K562 (cell line): ENCODE data around the gene OR2C1. TPM values are rescaled to one million over a fixed set of nuclear protein-coding genes. Genes with fewer than 3 reads are reported as not detected.

Experiments
- CTBP1 ChIP-seq: fragments of 450-650 bp; IDR thresholded peaks from 2 replicates; pipeline ENCODE4 v1.6.1; 2016; ENCODE audit warnings: borderline replicate concordance
- DPF2 ChIP-seq: fragments of 450-650 bp; IDR thresholded peaks from 2 replicates; pipeline ENCODE4 v1.6.1; 2016
- HEY1 ChIP-seq: fragments of 250-450 bp; sonication (Bioruptor Pico); IDR thresholded peaks from 2 replicates; pipeline ENCODE4 v1.5.0; 2020; ENCODE audit warnings: mild to moderate bottlenecking, moderate library complexity, borderline replicate concordance
- KDM1A ChIP-seq, 2 experiments: fragments of 450-650 bp; IDR thresholded peaks; 2 replicates each; pipeline ENCODE4 v1.6.1; 2016; ENCODE audit warnings: mild to moderate bottlenecking in 2 of 2
- LARP7 ChIP-seq: fragments of 450-650 bp; IDR thresholded peaks from 2 replicates; pipeline ENCODE4 v1.6.1; 2016
- MCM7 ChIP-seq, 2 experiments: fragments of 450-650 bp; IDR thresholded peaks; 2 replicates each; pipeline ENCODE4 v1.6.1; 2016 to 2018
- MECOM ChIP-seq: fragments of 250-450 bp; sonication (Bioruptor Pico); IDR thresholded peaks from 2 replicates; pipeline ENCODE4 v1.8.0; 2022; ENCODE audit warnings: inconsistent platforms
- MYC ChIP-seq, 2 experiments: fragments of 250-450 bp in 1 of 2; sonication (Bioruptor Pico) in 1 of 2; IDR thresholded peaks; 2 replicates each; pipeline versions ENCODE4 v1.5.1 to v1.6.1; 2012 to 2021; ENCODE audit warnings: low read depth in 2 of 2, borderline replicate concordance in 1 of 2, improper control_type of control experiment in 1 of 2, low read length in 1 of 2, mild to moderate bottlenecking in 1 of 2, moderate library complexity in 1 of 2
- RCOR1 ChIP-seq, 2 experiments: IDR thresholded peaks; 2 replicates each; pipeline ENCODE4 v1.6.1; 2012; ENCODE audit warnings: low read depth in 2 of 2, low read length in 2 of 2, borderline replicate concordance in 1 of 2, improper control_type of control experiment in 1 of 2
- RERE ChIP-seq: sonication (generic); formaldehyde crosslinking; IDR thresholded peaks from 2 replicates; pipeline ENCODE4 v1.8.0; 2023; ENCODE audit warnings: missing genetic modification reagents, mild to moderate bottlenecking, borderline replicate concordance
- SAFB2 ChIP-seq: fragments of 200-400 bp; formaldehyde crosslinking; IDR thresholded peaks from 2 replicates; pipeline ENCODE4 v1.6.1; 2018; ENCODE audit warnings: borderline replicate concordance, low read length, low read depth, moderate library complexity; ENCODE audit not compliant: severe bottlenecking
- ZBTB43 ChIP-seq: sonication (generic); formaldehyde crosslinking; IDR thresholded peaks from 2 replicates; pipeline ENCODE4 v1.8.0; 2023; ENCODE audit warnings: mild to moderate bottlenecking, missing genetic modification reagents
- ZBTB9 ChIP-seq: fragments of 450-650 bp; formaldehyde crosslinking; IDR thresholded peaks from 2 replicates; pipeline ENCODE4 v1.4.0; 2020; ENCODE audit warnings: mild to moderate bottlenecking, moderate library complexity
- ZNF311 ChIP-seq: fragments of 250-450 bp; sonication (Bioruptor Pico); IDR thresholded peaks from 2 replicates; pipeline ENCODE4 v1.4.0; 2020; ENCODE audit warnings: mild to moderate bottlenecking, moderate library complexity
- ZNF408 ChIP-seq: fragments of 250-450 bp; sonication (Bioruptor Pico); IDR thresholded peaks from 2 replicates; pipeline ENCODE4 v1.4.0; 2020; ENCODE audit warnings: low read depth, mild to moderate bottlenecking, moderate library complexity
- ZNF668 ChIP-seq: fragments of 250-450 bp; sonication (Bioruptor Pico); IDR thresholded peaks from 2 replicates; pipeline ENCODE4 v1.8.0; 2022; ENCODE audit warnings: mild to moderate bottlenecking, inconsistent platforms
- ZNF740 ChIP-seq, 3 experiments: fragments of 200-800 bp in 1 of 3; sonication (Bioruptor generic) in 1 of 3; sonication (generic) in 1 of 3; formaldehyde crosslinking in 1 of 3; IDR thresholded peaks; 2 replicates each; pipeline versions ENCODE4 v1.6.1 to v1.8.0; 2016 to 2022; ENCODE audit warnings: mild to moderate bottlenecking in 2 of 3, missing compliant biosample characterization in 2 of 3, missing genetic modification characterization in 2 of 3, missing genetic modification reagents in 1 of 3
- polyA plus RNA-seq, 8 experiments: library from polyadenylated mRNA; depleted of rRNA in 4 of 8; stranded (reverse) in 5 of 8; unstranded in 3 of 8; fragments of >200 nt; fragmentation: Nextera tagmentation in 2 of 8; fragmentation: Illumina TruSeq in 1 of 8; extraction: Ambion mirVana in 2 of 8; extraction: Trizol in 1 of 8; gene quantifications; 2 replicates each; pipeline versions ENCODE4 v1.2.1 to v1.2.3, GENCODE V29; 2011 to 2014; ENCODE audit warnings: inconsistent platforms in 1 of 8, missing spikeins in 1 of 8
- total RNA-seq, 7 experiments: library from RNA; depleted of rRNA in 6 of 7; stranded (reverse); fragments of >200 nt in 6 of 7; fragmentation: Illumina TruSeq in 2 of 7; extraction: Trizol in 2 of 7; gene quantifications; 2 replicates each; pipeline versions ENCODE4 v1.2.1 to v1.2.3, GENCODE V29; 2011 to 2021; ENCODE audit warnings: low replicate concordance in 1 of 7

The OR2C1 gene
- total and polyA plus RNA-seq, 9 of the 15 experiments (the other 6 are each of a cell fraction or from before 2014, with no cell fraction given), result not detected

- TF ChIP-seq ZBTB43 (CRISPR knock-in tag) (no peak), CTBP1 (peak; percentile 82; the same call in 1 of the 2 replicates), MECOM (CRISPR knock-in tag) (no peak), SAFB2 (no peak), ZNF408 (CRISPR knock-in tag) (no peak), ZNF740 (CRISPR knock-in tag; IDR thresholded peaks at IDR 0.05) (peak; percentile 67), ZNF740 (tag; IDR thresholded peaks at IDR 0.05) (no peak), MCM7 (IDR thresholded peaks at IDR 0.05) (no peak), ZBTB9 (CRISPR knock-in tag) (0 out of 2 replicates have a peak, but pooled peaks have one; percentile 48), KDM1A (IDR thresholded peaks at IDR 0.05) (no peak), LARP7 (no peak), RCOR1 (IDR thresholded peaks at IDR 0.05; ENCODE audit: borderline replicate concordance in 1 of 2, low read depth in 2 of 2, low read length in 2 of 2) (peak in 1 of 2 experiments; percentile 35; a peak in 2 of 4 replicates), HEY1 (CRISPR knock-in tag) (no peak), ZNF668 (CRISPR knock-in tag) (no peak), ZNF311 (no peak), MYC (IDR thresholded peaks at IDR 0.05; ENCODE audit: low read depth, low read length) (peak; percentile 37; the same call in 1 of the 2 replicates), MYC (CRISPR knock-in tag; IDR thresholded peaks at IDR 0.05; ENCODE audit: borderline replicate concordance, low read depth) (no peak), DPF2 (no peak), RERE (CRISPR knock-in tag) (no peak)
These were observed 45.3 kb downstream of the OR2C1 start, which contains the start of the genes ZNF174 and ZSCAN32 (continued) for GRCh38 chr16:3400779-3401688.
